PFSK-1 (cell line): ENCODE results near the gene ADAM10.

Source experiments
- FOXP2 ChIP-seq: optimal IDR thresholded peaks from 2 replicates; pipeline ENCODE3; 2011; ENCODE audit warnings: borderline replicate concordance, control low read depth, inconsistent platforms; ENCODE audit not compliant: insufficient read depth; ENCODE audit errors: extremely low read length, extremely low read depth
- POLR2AphosphoS5 ChIP-seq: IDR thresholded peaks from 2 replicates; pipeline ENCODE4 v1.6.1; 2012; ENCODE audit warnings: low read depth, mild to moderate bottlenecking, control low read depth, low read length, moderate library complexity
- REST ChIP-seq, 2 experiments: IDR thresholded peaks; 2 replicates each; pipeline versions ENCODE4 v1.6.1 to v1.8.0; 2011 to 2012; ENCODE audit warnings: low read depth in 2 of 2, low read length in 2 of 2, control low read depth in 1 of 2, inconsistent platforms in 1 of 2, mild to moderate bottlenecking in 1 of 2, moderate library complexity in 1 of 2; ENCODE audit not compliant: insufficient read depth in 1 of 2
- SIN3A ChIP-seq: IDR thresholded peaks from 2 replicates; pipeline ENCODE4 v1.6.1; 2012; ENCODE audit warnings: mild to moderate bottlenecking, low read length, moderate library complexity, borderline replicate concordance; ENCODE audit not compliant: insufficient read depth
- TAF1 ChIP-seq: IDR thresholded peaks from 2 replicates; pipeline ENCODE4 v1.6.1; 2012; ENCODE audit warnings: low read length, control low read depth, borderline replicate concordance; ENCODE audit not compliant: insufficient read depth

ADAM10 gene

GRCh38 chr15:58694641-58695398, 54.7 kb downstream of the ADAM10 start:
- TF ChIP-seq SIN3A (no peak), POLR2AphosphoS5 (no peak), REST (IDR thresholded peaks at IDR 0.05; ENCODE audit: insufficient read depth in 1 of 2, low read depth in 2 of 2, low read length in 2 of 2) (no peak), FOXP2 (no peak), TAF1 (no peak)

GRCh38 chr15:58690703-58691102, 58.8 kb downstream of the ADAM10 start:
- TF ChIP-seq FOXP2 = no peak

GRCh38 chr15:58689646-58690045, 59.9 kb downstream of the ADAM10 start:
- TF ChIP-seq TAF1 (no peak), SIN3A (no peak), POLR2AphosphoS5 (no peak)

GRCh38 chr15:58686286-58686685, 63.2 kb downstream of the ADAM10 start:
- TF ChIP-seq TAF1 = no peak

GRCh38 chr15:58684751-58685150, 64.8 kb downstream of the ADAM10 start:
- TF ChIP-seq POLR2AphosphoS5 (no peak), REST (IDR thresholded peaks at IDR 0.05; ENCODE audit: insufficient read depth in 1 of 2, low read depth in 2 of 2, low read length in 2 of 2) (no peak), SIN3A (no peak)

GRCh38 chr15:58684036-58684710, 65.3 kb downstream of the ADAM10 start:
- no peak for TF ChIP-seq POLR2AphosphoS5
- no peak for TF ChIP-seq REST (IDR thresholded peaks at IDR 0.05; ENCODE audit: insufficient read depth in 1 of 2, low read depth in 2 of 2, low read length in 2 of 2)
- TF ChIP-seq SIN3A = no peak
- TF ChIP-seq FOXP2 = no peak
- no peak for TF ChIP-seq TAF1
